SK-N-MC (cell line): ENCODE results near the gene XKR8.

Experiments used
- EZH2 ChIP-seq: fragments of 200-600 bp; sonication (generic); IDR thresholded peaks from one replicate; pipeline ENCODE4 v1.6.1; 2017; ENCODE audit warnings: antibody characterized with exemption
- FOXP2 ChIP-seq: optimal IDR thresholded peaks from 2 replicates; pipeline ENCODE3; 2011; ENCODE audit warnings: mild to moderate bottlenecking, moderate library complexity; ENCODE audit not compliant: insufficient read depth; ENCODE audit errors: extremely low read length, control extremely low read depth
- POLR2AphosphoS5 ChIP-seq: IDR thresholded peaks from 2 replicates; pipeline ENCODE4 v1.6.1; 2012; ENCODE audit warnings: mild to moderate bottlenecking, low read depth, low read length, borderline replicate concordance

DNA sequence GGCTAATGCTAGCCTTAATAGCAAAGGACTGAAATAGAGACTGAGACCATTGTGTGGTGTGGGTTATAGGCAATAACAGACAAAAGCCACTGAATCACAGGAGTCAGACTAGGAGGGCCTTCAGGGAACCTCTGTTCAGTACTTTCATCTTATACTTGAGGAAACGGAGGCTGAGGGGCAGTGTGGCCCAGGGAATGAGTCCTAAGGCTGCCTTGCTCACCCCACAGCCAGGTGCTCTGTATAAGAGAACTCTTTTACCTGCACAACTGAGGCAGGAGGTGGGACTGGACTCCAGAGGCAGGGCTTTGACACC is 22.3 kb upstream of the XKR8 start:
- TF ChIP-seq FOXP2 (no peak), POLR2AphosphoS5 (no peak), EZH2 (no peak)
